NCI-H446 treated with DMSO at 0.1 percent for 48 hours (cell line): ENCODE results near the gene FAM227A.
"Not testable (repeated sequence)": the region's sequence is repeated elsewhere in the genome, so short reads cannot be mapped to it uniquely, and the experiment has no call there.

ENCODE experiments used
- DNase-seq: peaks from one replicate; lab custom pipeline; 2025; lab: John Stamatoyannopoulos, UW

The FAM227A gene

GRCh38 chr22:38657045-38657909, 1.1 kb upstream of the FAM227A start:
- DNase-seq = no peak

GRCh38 chr22:38655519-38656255, 505 bp downstream of the FAM227A start:
- no peak for DNase-seq

- DNase-seq = no peak
Measured at GRCh38 chr22:38653741-38654140, 2.5 kb downstream of the FAM227A start.

- no peak for DNase-seq
Measured at GRCh38 chr22:38652859-38653258, 3.3 kb downstream of the FAM227A start.

- no peak for DNase-seq
Measured at GRCh38 chr22:38649841-38650522, 6.2 kb downstream of the FAM227A start.

GRCh38 chr22:38645430-38645829, 10.8 kb downstream of the FAM227A start:
- DNase-seq = no peak

- not testable (repeated sequence) for DNase-seq
Measured at GRCh38 chr22:38644245-38644644, 11.9 kb downstream of the FAM227A start.

GRCh38 chr22:38641476-38642040, 14.6 kb downstream of the FAM227A start:
- no peak for DNase-seq

- no peak for DNase-seq
Measured at GRCh38 chr22:38638728-38639127, 17.5 kb downstream of the FAM227A start.

GRCh38 chr22:38638216-38638615, 18.0 kb downstream of the FAM227A start:
- no peak for DNase-seq

- DNase-seq = no peak
Measured at GRCh38 chr22:38632528-38632927, 23.7 kb downstream of the FAM227A start.

- DNase-seq = no peak
Measured at GRCh38 chr22:38631724-38632123, 24.5 kb downstream of the FAM227A start.

GRCh38 chr22:38629108-38629507, 27.1 kb downstream of the FAM227A start:
- DNase-seq = no peak

GRCh38 chr22:38628444-38628843, 27.7 kb downstream of the FAM227A start:
- no peak for DNase-seq

- DNase-seq = no peak
Measured at GRCh38 chr22:38623351-38623750, 32.8 kb downstream of the FAM227A start.

GRCh38 chr22:38618682-38619081, 37.5 kb downstream of the FAM227A start:
- no peak for DNase-seq

GRCh38 chr22:38618258-38618657, 37.9 kb downstream of the FAM227A start:
- no peak for DNase-seq

- not testable (repeated sequence) for DNase-seq
Measured at GRCh38 chr22:38615064-38615405, 41.2 kb downstream of the FAM227A start.

- no peak for DNase-seq
Measured at GRCh38 chr22:38614332-38615063, 41.7 kb downstream of the FAM227A start.

GRCh38 chr22:38613588-38613987, 42.6 kb downstream of the FAM227A start:
- no peak for DNase-seq

- no peak for DNase-seq
Measured at GRCh38 chr22:38612217-38613006, 43.8 kb downstream of the FAM227A start.
